CD4-positive, alpha-beta T cell treated with Interferon gamma for 1 hour (primary cell): ENCODE measurements around the gene OXTR.

ENCODE experiments used
- DNase-seq: peaks from one replicate; pipeline ENCODE4 v3.0.0-alpha.2; 2020

Gene OXTR

DNA sequence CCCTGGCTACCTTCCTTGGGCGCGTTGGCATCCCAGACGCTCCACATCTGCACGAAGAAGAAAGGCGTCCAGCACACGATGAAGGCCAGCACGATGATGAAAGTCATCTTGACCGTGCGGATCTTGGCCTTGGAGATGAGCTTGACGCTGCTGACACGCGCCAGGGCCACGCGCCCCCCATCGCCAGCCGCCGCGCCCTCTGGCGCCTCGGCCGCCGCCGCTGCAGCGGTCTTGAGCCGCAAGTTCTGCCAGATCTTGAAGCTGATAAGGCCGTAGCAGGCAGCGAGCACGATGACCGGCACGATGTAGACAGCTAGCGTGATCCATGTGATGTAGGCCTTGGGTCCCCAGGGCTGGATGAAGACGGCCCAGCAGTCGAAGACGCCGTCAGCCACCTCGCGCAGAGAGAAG, 2.2 kb downstream of the OXTR start:
- no peak for DNase-seq

DNA sequence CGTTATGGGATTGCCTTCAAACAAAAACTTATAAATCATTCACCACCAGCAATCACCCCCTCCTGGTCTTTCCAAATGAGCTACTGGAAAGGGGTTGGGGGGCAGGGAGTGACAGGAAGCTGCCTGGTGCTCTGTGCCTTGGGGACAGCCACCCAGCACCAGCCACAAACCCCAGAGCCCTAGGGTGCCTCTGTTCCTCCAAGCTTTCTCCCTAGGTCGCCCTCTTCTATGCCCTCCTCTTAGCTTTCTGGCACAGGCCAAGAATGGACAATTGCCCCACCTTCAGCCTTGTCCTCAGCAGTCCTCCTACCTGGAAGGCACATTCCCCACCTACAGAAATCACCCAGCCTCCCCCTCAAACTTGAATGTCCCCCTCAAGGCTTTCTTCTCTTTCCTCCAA, 3.3 kb downstream of the OXTR start:
- no peak for DNase-seq

DNA sequence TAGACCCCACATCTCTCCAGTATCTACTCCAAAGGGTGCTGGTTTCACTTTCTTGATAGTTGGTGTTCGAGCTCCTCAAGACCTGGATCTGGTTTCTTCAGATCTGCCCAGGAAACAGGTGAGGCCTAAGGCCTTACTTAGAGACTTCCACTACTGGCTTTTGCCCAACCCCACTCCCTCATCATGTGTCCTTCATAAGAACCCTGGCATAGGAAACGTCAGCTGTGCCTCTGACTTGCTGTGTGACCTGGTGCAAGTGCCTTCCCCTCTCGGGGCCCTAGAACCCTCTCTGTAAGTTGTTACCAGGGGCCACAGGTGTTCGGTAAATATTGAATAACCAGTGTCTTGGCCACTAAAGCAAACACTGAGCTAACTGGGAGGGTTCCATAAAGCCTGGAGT, 3.9 kb downstream of the OXTR start:
- DNase-seq = no peak

DNA sequence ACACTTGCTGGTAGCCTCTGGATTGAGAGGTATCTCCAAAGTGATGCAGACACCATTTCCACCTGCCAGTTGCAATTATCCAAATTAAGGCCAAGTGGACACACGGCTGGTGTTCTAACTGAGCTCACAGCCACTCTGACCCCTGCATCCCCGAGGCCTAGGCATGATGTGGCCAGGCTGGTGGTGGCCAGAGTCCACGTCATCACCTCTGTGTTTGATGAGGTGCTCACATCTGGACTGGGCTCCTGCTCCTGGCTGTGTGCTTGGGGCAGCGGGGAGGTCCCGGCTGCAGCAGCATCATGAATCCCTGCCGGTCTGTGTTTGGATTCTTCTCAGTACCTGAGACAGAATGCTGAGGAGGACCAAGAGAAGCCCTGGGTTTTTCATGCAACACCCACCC, 4.9 kb downstream of the OXTR start:
- DNase-seq = no peak

DNA sequence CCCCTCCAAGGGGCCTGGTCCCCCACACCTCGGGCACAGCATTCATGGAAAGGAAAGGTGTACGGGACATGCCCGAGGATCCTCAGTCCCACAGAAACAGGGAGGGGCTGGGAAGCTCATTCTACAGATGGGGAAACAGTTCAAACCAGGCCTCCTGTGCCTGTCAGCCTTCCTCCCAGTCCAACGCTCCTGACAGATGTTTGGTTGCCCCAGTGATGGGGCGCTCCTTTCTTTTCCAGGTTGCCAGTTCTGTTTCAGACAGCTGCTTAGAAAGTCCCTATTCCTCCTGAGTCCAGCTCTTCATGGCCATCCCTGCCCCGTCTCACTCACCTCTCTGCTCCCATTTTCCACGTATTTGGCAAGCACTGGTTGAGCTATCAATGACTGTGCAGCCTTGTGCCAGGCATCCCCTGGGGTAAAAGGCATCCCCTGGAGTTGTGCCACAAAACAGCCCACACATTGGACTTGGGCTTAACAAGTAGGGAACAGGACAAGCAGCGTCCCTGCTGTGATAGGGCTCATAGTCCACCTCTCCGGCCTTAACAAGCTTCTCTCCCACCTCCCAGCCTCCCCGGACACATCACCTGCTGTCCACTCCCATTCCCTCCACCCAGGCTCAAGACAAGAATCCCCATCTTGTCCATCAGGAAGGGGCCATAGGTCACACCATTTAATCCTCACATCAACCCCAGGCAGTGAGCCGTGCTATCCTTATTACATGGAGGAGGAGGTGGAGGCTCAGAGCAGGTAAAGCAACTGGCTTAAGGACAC, 6.6 kb downstream of the OXTR start:
- DNase-seq = no peak

DNA sequence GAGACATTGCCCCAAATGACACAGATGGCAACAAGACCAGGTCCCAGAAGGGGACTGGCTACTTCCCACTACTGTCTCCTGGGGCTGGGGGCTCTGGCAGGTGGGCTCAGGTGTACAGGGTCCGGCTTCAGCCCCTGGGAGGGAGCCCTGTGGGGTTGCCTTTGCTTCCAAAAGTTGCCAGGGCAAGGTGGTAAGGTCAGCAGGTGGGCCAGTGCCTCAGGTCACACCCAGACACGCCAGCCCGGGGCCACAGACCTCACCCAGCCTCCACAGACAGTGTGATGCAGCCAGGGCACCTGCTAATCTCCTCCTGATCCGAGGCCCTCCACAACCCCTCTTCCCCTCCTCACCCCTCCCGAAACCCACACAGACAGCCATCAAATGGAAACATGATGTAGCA, 7.5 kb downstream of the OXTR start:
- no peak for DNase-seq

DNA sequence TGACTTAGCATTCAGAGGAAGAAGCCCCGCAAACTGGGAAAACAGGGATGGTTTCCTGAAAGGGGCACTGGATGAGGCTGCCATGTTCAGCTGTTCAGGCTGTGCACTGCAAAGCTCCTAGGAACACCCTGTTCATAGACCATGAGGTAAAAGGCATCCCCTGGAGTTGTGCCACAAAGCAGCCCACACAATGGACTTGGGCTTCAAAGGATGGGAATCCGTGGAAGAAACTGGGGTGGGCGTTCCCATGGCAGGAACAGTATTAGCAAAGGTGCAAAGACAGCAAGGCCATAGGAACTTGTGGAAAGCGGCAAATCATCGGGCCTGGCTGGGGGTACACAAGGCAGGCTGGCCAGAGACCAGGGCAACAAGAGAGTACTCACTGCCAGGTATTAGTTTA, 8.9 kb downstream of the OXTR start:
- DNase-seq = no peak

DNA sequence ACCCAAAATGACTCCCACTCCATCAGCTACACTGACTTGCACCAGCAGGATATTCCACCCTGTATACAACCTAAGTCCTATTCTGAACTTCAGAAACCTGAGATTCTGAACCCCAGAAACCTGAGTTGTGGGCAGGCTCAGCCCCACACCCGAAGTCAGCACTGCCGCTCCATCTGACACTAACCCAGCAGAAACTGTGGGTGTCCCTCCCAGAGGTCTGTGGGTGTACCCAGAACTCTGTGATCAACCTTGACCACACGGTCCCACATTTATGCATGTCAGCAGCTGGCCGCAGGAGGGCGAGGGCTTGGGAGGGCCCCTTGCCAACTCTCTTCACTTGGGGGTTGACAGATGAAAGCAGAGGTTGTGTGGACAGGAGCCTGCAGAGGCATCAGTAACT, 9.3 kb downstream of the OXTR start:
- no peak for DNase-seq

DNA sequence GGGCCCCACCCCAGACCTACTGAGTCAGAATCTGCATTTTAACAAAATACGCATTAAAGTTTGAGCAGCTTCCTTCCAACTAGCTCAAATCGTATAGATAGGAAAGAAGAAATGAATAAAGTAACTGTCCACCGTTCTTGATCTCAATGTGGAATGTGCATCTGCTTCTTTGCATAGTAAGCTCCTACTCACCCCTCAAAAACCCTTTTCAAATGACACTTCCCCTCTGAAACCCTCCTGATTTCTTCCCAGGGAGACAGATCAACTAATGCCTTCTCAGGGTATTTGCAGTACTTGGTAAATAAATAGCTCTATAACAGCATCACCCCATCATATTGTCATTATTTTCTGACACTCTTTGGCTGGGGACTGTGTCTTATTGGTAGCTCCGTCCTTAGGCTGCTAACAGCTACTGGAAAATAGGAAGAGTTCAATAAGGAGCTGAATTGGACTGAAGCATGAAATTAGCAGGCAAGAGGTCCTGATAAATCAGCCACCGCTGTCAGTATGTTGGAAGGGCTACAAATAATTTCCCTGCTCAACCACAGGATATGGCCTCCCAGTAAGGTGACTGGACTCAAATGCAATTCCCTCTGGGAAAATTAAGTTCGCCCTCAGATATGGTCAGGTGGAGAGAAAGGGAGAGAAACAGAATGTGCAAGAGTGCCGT, 10.2 kb downstream of the OXTR start:
- no peak for DNase-seq

DNA sequence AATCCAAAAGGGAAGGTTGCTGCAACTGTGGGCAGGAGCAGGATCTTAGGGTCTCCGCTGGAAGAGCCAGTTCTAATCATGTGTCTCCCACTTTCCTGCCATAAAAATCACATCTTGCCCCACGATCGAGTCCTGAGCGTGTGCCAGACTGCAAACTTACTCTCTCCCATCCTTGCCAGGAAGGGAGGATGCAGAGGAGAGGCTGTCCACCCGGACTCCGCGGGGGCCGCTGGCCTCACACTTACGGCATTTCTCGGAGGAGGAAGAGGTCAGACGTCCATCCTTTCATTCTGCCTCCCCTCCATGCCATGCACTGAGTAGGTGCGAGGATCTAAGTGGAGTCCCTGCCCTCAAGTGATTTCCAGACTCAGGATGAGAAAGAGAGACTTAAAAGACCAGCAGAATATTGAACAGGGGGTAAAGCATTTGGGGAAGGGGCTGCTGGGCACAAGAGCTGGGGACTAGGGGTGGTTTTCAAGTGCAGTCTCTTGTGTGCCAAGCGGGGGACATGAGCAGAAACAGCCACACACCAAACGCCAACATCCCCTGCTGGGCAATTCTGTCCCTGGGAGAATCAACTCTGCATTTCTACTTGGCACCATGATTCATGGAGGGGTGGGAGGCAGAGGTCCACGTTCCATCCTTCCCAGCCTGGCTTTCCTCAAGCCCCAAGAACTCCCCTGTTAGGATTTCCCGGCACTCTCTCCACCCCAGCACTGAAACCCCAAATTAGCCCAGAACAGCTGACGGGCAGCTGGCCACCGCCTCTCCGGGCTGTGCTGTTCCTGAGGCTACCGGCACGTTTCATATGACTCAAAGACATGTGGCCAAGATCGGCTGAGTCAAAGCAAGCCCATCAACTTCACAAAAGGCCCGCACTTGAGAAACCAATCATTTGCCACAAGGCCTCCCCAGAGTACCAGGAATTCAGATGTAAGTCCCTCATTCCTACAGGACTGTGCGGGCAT, 11.6 kb downstream of the OXTR start:
- no peak for DNase-seq

DNA sequence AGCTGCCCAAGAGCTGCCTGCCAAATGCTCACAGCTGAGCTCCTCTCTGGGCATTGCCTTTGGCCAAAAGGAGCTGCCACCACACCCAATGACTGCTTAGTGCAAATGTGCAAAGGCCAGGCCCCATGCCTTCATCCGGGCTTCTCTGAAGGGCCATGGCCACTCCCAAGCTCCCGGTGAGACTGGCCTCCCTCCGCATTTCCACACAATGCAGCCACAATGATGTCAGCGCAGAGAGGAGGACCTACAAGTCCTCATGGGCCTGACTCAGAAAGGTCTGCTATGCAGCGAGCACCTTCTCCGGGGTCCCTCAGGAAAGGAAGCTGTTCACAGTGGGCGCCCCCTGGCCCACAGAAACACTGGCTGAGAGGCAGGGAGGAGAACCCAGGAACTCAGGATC, 12.7 kb downstream of the OXTR start:
- no peak for DNase-seq

DNA sequence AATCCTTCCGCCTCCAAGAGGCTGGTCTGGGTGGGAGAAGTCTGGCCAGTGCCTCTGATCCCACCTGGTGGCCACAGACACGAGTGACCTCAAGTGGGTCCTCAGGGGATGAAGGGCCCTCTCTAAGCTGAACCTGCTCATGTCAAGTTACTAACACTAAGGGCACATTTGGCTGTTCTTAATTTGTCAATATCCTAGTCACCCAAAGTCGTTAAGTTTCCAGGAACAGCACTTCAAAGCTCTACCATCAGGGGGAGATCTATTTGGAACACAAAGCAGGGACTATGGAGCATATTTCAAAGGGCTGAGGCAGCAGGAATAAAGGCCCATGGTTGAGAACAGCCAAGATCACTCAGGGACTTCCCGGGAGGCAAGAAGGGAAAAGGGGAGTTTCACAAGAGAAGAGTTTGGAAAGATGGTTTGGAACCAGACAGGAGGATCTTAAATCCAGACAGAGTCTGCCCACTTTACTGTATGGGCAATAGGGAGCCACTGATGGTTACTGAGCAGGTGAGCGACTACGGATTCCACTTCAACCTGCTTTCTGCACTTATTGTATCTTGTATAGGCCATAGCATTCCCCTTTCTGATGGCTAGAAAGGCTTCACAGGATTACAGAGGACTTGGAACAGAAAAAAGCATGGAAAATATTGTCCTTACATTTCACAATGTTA, 13.7 kb downstream of the OXTR start:
- no peak for DNase-seq

DNA sequence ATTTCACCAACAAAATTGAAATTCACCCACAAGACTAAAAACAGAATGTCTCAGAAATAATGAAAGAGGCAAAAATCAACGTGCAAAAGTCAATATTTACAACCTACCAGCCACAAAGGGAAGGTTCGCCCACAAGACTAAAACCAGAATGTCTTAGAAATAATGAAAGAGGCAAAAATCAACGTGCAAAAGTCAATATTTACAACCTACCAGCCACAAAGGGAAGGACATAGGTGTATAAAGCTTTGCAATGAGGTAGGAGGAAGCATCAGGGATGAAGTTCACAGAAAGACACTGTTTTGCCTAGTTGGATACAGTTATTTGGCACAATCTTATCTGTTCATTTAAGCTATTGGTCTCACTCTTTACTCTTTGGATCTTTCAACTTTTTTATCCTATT, 14.3 kb downstream of the OXTR start:
- DNase-seq = no peak

DNA sequence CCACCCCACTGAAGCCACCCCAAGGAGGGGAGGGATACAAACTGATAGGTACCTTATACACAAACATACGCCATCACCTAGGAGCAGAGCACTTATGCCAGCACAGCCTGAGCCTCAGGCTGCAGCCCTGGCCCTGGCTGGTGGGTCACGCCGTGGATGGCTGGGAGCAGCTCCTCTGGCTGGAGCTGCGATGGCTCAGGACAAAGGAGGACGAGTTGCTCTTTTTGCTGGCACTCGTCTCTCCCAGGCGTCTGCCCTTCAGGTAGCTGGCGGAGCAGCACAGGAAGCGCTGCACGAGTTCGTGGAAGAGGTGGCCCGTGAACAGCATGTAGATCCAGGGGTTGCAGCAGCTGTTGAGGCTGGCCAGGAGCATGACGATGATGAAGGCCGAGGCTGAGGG, 16.6 kb downstream of the OXTR start:
- no peak for DNase-seq

DNA sequence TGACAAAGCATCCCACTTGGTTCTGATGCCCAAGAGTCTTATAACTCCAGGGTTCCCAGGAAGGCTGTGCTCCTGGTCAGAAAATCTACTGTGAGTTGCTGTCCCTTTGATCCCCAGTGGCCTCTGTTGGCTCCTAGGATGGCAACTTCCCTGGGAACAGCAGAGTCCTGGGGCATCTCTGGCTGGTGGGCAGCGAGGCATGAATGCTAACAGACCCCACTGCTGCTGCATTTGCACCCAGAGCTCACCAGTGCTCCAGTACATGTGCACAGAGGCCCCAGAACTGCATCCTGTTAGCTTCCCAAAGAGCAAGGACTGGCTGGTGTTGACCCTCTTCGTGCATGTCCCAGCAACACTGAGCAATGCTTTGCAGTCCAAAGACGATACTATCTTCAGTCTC, 20.1 kb downstream of the OXTR start:
- no peak for DNase-seq

DNA sequence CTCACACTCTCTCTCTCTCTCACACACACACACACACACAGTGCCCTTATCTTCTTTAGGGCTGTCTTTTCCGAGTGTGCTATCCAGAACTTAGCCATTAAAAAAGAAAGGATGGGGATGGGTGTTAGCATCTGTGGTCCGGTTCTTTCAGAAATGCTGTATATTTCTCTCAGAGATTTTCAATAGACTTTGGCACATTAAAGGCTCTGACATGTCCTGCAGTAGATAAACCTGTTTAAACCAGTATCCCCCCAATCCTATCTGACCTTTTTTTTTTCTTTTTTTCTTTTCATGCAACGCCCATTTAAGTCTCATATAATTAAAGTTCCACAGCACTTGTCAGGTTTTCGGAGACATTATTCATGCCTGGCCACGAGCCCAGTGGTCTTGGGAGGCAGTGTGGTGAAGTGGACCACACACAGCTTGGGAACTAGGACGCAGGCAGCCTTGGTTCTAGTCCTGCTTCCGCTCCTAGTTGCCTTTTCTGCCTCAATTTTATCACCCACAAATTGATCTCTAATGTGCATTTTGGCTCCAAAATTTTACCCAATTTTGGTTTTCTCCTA, 22.6 kb downstream of the OXTR start:
- DNase-seq = no peak

DNA sequence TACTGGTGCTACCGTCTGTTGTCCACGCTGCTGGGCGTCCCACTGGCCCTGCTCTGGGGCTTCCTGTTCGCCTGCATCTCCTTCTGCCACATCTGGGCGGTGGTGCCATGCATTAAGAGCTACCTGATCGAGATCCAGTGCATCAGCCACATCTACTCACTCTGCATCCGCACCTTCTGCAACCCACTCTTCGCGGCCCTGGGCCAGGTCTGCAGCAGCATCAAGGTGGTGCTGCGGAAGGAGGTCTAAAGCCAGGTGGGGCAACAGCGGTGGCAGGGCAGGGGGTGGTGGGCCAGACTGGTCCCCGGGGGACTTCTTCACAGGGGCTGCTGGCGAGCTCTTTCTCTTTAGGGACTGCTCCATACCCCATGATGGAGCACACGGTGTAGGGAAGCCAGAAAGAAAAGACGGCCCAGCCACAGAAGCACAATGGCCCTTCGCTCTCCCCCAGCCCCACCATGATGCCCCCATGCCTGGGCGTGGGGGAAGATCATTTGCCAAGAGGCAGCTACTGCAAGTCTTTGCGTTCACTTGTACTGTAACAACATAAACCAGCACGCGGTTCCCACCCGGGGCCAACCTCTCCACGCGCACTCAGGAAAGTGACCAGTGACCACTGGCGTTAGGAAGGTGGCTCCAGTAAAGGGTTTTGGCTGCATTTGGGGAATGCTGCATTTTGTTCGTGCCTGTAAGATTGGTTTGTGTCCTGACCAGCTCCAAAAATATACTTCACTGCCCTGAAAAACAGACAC, 23.6 kb downstream of the OXTR start:
- no peak for DNase-seq

DNA sequence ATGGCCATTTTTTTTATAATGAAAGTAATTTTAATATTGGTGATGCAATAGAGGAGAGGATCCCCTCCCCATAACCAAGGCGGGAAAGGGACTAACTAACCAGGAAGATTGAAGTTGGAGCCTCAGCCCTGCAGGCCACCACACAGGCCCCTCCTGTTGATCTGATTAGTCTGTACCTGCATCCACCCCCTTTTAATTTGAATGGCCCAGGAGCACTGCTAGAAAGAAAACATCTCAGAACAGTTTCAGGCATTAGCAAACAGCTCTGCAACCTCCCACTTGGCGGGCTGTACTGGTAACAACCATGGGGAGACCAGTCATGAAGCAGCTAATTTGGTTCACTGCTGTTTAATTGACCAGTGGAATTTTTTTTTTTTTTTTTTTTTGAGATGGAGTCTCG, 25.5 kb downstream of the OXTR start:
- no peak for DNase-seq

DNA sequence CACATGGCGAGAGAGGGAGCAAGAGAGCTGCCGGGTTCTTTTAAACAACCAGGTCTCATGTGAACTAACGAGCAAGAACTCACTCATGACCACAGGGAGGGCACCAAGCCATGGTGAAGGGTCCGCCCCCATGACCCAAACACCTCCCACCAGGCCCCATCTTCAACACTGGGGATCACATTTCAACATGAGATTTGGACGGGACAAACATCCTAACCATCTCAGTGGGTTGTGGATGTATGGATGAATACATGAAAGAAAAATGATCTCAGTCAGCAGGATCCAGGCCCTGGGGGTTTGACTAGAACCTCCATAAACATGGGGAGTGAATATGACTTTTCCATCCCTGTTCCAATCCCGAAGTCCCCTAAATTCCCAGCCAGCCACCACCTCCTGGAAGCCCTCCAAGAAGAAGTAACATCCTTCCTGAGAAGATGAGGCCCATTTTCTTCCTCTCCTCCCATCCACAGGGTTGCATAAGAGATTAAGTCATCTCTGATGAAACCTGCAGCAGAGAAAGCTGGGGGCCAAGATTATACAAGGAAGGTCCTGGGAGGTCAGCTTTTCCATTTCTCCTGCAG, 26.3 kb downstream of the OXTR start:
- no peak for DNase-seq

DNA sequence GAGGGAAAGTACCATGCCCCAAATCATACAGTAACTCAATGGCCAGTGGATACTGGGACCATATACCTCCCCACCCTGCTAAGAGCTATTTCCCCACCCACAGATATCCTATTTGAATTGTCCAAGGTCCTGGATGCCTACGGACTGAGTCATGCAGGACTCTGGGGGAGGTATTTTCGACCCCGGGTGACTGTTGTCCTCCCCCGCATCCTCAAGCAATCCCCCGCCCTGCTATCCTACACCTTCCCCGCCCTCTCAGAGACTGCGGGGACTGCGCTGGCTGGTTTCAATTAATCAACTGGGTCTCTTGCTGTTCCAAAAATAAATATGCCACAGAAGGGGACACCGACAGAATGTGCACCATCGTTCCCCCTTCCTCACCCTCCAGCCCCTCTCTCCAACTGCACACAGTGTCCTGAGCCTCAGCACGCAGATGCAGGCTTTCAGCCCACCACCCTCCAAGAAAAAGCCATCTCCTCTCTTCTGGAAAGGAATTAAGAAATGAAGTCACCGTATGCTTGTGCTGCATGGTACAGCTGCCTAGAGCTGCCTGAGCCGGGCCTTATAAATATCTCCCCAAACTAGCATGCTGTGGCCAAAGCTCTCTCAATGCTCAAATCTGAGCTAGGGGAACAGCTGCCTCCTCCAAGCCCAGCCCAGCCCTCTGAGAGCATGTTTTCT, 27.7 kb downstream of the OXTR start:
- no peak for DNase-seq
